NCI-H1417 treated with DMSO at 0.1 percent for 48 hours (cell line): ENCODE results near the gene LY6G6F.

Source experiments
- DNase-seq: peaks from one replicate; lab custom pipeline; 2025; lab: John Stamatoyannopoulos, UW

The LY6G6F gene, protein sequence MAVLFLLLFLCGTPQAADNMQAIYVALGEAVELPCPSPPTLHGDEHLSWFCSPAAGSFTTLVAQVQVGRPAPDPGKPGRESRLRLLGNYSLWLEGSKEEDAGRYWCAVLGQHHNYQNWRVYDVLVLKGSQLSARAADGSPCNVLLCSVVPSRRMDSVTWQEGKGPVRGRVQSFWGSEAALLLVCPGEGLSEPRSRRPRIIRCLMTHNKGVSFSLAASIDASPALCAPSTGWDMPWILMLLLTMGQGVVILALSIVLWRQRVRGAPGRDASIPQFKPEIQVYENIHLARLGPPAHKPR

DNA sequence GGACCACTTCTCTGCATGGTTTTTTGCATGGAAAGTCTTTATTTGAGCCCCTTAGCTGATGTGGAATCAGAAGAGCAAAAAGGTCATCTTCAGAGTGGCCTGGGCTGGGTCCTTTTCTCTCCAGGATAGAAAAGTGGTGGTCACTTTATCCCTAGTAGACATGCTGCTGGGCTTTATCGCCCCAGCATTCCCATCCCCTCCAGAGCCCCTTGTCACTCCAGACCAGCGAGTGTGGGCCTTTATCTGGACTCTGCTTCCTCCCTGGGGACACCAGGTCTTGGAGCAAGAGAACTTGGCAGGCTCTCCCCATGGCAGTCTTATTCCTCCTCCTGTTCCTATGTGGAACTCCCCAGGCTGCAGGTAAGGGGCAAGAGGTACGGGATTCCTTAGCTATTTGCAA, at the start of gene LY6G6F:
TSS of gene LY6G6F (plus strand) at position 268 of the 400 bp plus-strand sequence. CDS start at position 309, 41 bp downstream.
- no peak for DNase-seq

DNA sequence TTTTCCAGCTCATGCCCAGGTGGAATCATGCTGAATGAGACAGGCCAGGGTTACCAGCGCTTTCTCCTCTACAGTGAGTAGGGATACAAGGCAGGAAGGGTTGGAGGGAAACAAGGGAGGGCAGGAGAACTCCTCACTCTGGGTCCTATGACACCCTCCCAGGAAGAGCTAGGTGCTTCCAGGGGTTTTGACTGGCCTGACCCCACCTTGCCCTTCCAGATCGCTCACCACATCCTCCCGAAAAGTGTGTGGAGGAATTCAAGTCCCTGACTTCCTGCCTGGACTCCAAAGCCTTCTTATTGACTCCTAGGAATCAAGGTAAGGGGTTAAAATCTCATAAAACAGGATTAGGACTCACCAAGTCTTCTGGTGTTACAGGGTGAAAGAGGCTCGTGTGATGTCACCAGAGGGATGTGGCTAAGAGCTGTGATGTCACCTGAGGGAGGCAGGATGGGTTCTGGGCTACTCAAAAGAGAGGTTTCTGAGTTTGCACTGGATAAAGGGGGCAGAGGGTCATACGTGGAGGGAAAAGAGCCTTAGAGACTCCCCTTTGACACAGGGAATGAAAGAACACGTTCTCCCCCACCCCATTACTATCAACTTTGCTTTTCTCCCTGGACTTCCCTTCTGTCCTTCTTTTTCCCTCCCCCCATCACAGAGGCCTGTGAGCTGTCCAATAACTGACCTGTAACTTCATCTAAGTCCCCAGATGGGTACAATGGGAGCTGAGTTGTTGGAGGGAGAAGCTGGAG, 49.1 kb upstream of the LY6G6F start:
- no peak for DNase-seq

DNA sequence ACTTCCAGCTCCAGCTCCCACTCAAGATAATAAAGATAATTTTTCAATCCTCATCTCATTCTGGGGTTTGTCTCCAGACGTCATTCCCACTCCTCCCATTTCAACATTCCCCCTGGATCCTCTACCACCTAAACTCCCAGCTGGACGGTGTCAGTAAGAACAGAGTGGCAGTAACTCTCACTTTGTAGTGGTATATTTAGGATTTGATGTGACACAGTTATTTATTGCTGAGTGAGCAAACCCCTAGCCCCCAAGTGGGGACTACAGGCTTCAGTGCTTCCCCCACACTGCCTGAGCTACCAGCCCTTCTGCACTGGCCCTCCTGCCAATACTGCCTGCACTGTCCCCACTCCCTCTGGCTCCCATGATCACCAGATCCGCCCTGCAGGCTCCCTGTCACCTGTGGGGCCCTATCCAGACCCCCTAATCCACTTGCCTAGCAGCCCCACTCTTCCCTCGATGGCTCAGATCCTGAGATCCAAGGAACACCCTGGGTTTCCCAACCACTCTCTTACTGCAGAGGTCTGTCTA, 48.4 kb upstream of the LY6G6F start:
- DNase-seq: no peak

DNA sequence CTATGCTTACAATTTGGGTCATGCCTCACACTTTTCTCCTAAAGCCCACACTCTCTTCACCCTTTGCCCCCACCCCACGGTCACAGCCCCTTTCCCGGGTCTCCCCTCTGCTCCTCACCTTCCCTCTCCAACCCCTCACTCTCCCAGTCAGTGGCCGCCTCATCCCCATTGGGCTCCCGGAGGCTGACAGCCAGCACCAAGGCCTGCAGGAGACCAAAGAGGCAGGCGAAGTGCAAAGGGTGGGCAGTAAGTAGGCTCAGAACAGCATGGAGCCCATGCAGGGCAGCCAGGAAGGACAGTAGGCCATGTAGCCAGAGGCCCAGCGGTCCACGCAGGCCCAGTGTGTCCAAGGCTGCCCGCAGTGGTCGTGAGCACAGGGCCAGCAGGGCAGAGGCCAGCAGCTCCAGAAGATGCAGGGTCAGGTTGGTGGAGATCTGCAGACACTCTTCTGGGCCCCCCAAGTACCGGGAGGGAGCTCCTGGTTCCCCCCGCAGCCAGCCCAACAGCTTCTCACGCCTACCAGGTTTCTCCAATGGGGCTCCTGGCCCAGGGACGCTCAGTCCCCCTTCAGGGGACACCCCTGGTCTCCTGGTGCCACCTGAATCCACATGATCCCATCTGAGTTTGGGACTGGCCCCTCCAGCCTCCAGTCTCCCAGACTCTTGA, 47.5 kb upstream of the LY6G6F start:
- no peak for DNase-seq

DNA sequence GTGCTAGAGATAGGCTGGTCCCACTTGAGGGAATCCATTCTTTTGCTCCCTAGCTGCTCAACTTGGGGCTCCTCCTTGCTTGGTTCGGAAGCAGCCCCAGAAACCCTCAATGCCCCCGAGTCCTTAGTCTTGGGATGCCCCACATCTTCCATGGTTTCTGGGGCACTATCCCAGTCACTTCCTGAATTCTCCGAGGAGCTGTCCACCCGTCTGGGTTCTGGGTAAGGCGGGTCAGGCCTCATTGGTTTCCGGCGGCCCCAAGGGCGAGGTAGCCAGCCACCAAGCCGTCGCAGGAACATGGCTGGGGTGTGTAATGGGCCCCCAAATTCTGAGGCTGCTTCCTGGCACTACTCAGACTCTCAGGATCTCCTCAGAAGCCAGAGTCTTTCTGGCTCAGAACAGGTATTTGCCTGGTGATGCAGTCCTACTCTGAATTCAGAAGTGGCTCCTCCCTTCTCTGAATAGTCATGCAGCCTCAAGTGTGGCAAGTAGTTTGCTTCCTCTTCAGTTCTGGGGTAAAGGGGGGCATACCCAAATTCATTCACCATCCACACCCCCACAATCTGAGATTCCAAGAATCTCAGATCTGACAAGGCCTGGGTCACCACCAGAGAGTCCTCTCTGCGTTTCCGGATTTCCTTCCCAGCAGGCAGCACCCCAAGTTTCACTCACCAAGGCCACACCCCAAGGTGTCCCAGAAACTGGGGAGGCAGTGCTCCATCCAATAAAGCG, 46.9 kb upstream of the LY6G6F start:
- no peak for DNase-seq

DNA sequence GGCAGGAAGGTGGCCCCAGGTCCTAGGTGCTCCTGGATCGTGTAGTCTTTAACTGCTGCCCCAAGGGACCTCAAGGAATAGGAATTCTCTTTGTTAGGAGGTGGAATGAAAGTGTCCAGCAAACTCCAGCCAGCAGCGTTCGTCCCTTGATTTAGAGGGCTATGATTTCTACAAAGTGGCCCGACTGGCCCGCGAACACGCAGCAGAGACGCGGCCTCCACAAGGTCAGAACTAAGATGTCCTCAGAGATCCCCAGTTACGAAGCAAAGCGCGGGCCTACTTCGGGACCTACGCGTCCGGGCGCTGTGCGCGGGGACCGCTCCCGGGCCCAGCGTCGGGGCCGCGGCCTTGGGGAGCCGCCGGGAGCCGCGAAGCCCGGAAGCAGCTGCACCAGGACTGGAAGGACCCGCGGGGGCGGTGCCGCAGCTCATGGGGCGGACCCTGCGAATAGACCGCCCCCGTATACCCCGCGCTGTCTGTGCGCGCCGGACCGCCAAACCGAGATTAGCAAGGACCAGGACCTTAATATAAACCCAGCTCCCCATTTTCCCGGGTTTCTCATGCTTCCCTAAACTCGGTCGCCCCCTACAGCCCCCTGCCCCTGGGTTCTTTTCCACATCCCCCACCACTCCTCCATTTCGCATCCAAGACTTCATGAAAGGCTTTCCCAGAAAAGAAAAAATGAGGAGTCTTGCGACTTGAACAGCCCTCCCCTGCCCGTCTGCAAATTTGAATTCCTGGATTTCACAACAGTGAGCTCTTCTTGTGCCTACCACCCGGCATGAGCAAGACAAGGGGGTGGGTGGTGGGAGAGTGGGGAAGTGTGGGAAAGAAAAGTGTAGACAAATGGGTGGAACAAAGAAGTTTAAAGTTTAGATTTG, 46.0 kb upstream of the LY6G6F start, which contains the start of gene C6orf47:
TSS of gene C6orf47 (minus strand) at position 398 of the 881 bp plus-strand sequence. CDS start 831 bp downstream, outside the sequence.
- DNase-seq: peak; percentile 17

DNA sequence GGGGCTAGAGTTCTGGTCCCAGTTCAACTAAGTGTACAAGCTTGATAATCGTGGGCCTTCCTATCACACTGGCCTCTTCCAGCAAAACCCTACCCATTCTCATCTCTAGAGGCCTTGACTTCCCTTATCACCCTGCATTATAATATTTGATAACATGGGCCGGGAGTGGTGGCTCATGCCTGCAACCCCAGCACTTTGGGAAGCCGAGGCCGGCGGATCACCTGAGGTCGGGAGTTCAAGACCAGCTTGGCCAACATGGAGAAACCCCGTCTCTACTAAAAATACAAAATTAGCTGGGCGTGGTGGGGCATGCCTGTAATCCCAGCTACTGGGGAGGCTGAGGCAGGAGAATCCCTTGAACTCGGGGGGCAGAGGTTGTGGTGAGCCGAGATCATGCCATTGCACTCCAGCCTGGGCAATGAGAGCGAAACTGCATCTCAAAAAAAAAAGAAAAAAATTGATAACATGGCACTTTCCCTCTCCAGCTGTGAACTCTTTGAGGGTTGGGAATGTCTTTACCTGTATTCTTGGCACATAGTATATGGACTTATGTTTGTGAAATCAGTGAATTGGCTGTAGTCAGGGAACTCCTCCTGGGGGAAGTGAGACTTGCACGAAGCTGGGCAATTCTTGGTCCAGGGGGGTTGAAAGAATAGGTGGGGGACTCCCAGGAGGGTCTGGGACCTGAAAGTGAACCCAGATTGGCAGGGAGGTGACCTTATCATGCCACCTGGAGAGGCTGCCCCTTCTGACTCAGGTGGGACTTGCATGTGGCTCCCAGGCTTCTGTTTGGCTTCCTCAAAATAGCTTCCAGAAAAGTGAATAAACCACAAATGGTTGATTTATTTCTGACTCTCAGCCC, 45.2 kb upstream of the LY6G6F start:
- no peak for DNase-seq

DNA sequence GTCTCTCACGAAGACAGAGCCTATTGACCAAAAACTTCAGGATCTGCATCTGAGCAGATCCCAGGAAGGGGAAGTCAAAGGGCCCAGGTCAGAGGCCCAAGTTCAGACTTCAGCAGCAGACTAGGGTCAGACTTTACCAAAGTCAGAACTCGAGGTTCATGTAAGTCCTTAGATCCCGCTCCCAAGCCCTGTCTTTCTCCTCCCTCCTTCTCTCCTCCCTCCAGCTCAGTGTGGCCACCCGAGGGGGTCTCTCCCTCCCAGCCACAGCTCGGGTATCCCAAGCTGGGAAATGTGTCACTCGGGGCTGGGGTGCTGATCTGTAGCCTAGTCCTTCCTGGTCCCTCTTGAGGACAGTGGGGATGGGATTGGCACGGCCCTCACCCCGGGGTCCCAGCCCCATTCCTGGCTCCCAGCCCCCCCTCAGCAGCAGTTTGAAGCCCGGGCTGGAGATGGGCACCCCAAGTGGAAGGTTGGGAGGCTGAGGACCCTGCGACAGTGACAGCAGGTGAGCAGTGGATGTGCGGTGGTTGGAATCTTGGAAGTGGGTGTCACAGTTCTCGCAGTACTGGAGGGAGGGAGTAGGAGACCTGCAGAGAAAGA, 44.4 kb upstream of the LY6G6F start:
- DNase-seq: no peak

DNA sequence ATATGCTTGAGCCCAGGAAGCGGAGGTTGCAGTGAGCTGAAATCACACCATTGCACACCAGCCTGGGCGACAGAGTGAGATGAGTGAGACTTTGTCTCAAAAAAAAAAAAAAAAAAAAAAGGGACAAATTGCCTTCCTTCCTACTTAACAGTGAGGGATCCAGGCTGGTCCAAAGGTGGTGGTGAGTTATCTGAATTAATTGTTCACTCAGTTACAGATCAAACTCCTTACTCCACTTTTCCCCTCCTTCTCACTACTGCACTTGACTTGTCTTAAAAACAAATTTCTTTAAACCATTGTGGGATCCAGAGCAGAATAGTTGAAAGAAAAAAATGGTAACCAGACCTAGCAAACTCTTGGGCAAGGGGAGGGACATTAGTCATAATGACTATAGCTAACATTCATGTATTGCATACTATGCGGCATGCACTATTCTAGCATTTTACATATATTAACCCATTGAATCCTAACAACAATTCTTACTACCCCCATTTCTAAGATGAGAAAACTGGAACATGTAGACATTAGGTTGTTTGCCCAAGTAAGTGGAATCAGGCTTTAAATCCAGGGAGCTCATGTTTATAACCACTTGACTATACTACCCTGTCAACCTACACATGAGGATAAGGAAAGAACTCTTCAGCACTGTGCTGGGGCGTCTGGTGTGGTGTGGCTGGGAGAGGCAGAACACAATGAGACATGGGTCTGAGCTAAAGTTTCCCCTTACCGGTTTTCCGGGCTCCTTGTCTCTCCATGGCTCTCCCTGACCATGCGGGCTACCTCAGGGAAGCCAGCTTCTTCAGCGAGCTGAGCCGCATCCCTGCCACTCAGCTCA, 43.3 kb upstream of the LY6G6F start:
- no peak for DNase-seq

DNA sequence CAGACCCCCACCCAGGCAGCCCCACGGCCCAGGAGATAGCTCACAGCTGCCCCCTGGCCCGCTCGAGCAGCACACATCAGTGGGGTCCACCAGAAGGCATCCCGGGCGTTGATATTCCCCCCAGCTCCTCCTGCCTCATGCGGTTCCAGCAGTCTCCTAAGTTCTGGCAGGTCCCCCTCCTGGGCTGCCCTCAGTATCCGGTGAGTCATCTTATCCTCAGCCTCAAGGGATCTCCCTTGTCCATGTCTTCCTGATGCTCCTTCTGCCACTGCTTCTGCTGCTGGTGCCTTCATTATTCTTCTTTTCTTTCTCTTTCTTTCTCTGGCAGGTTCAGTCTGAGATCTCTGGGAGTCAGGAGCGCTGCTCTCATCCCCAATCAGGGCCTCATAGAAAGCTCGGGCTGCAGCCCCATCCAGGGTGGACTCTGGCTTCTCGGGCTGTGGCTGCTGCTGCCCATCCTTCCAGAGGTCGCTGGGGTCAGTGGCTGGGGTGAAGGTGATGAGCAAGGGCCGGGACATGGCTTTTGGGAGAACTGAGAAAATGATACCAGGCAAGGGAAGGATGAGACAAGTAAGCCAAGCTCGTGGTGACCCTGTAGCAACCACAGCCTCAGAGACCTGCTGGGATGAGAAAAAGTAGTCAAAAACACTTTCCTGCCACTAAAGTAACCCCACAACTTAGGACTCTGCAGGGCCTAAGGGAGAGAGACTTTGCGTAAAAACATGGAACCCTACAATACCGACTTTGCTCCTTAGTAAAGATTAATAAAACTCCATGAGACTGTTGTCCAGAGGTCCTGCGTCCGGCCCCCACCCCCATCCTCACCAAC, 42.5 kb upstream of the LY6G6F start:
- no peak for DNase-seq

DNA sequence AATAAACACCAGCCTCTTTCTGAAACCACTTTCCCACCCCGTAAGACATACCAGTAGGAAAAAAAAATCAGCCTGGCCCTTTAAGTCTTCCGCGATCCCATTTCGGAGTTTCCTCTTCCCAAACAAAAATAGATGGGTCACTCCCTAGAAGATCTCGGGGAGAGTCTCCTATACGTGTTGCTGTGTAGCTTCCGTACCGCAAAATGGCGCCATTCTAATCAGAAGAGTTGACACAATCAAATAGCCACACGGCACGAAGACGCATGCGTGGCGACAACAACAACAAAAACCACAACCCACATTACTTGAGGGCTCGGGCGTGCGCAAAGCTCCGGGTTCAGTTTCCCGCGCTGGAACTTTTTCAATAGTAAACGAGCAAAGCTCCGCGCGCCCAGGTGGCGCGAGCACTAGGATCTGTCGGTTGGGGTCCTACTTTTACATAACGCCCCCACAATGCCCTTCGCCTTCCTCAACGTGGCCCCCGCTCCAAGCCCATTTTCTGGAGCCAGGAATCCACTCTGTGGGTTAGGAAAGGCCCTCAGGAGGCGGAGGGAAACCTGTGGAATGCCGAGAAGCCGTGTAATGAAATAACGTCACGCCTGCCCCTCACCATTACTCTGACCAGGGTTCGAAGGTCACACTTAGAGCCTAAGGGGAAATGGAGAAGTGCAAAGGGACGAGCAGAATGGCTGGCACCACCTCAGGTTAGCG, 41.7 kb upstream of the LY6G6F start, which contains the start of gene GPANK1:
TSS of gene GPANK1 (minus strand) at position 208 of the 711 bp plus-strand sequence. CDS start 519 bp downstream, outside the sequence.
- peak; percentile 74 for DNase-seq

DNA sequence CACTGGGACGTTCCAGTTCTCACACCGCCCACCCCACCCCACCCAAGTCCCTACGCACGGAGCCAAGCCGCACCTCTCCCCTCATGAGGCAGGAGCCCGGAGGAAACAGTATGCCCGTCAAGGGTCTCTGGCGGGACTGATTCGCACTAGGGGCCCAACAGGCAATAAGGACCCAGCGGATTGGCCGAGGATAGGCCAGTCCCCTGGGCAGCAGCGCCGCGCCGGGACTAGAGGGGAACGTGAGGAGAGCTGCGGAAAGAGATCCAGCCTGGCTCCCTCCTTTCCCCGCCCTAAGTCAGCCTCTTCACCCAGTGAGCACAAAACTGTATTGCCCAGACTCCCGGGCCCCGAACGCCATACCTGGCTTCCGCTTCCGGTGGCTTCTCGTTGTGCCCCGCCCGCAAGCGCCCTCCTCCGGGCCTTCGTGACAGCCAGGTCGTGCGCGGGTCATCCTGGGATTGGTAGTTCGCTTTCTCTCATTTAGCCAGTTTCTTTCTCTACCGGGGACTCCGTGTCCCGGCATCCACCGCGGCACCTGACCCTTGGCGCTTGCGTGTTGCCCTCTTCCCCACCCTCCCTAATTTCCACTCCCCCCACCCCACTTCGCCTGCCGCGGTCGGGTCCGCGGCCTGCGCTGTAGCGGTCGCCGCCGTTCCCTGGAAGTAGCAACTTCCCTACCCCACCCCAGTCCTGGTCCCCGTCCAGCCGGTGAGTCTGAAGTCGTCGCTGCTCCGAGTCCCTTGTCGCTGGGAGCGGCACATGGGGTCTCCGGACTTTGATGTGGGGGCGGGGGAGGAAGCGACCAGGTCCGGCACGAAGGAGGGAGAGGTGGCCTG, 40.9 kb upstream of the LY6G6F start, which contains the start of gene CSNK2B:
TSS of gene CSNK2B (plus strand) at position 580 of the 836 bp plus-strand sequence. CDS start 752 bp downstream, outside the sequence.
- DNase-seq: peak; percentile 92

DNA sequence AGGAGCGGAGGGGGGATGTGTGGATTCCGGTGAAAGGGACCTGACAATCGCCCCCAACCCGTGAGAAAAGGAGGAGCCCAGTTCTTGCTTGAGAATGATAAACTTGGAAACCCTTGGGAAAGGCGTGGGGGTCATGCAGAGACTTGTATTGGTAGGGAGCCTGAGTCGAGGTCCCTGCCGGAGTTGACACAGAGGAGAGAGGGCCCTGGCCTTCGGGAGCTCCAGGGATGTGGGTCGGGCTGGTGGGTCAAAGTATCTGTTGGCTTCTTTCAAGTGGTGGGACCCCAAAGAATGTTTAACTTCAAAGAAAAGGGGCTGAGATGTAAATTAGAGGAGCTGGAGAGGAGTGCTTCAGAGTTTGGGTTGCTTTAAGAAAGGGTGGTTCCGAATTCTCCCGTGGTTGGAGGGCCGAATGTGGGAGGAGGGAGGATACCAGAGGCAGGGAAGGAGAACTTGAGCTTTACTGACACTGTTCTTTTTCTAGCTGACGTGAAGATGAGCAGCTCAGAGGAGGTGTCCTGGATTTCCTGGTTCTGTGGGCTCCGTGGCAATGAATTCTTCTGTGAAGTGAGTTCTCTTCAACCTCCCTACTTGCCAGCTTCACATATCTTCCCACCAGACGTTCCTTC, 40.2 kb upstream of the LY6G6F start:
- DNase-seq: no peak

DNA sequence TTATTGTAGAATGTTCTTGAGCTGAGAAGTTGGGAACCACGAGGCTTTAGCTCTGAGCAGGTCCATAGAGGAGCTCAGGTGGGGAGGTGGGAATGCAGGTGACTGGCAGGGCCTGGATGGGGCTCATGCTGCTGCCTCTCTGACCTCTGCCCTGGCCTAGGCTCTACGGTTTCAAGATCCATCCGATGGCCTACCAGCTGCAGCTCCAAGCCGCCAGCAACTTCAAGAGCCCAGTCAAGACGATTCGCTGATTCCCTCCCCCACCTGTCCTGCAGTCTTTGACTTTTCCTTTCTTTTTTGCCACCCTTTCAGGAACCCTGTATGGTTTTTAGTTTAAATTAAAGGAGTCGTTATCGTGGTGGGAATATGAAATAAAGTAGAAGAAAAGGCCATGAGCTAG, 37.0 kb upstream of the LY6G6F start, which contains the start of gene LY6G5B:
TSS of gene LY6G5B (plus strand) at position 301 of the 400 bp plus-strand sequence. CDS start 975 bp downstream, outside the sequence.
- no peak for DNase-seq

DNA sequence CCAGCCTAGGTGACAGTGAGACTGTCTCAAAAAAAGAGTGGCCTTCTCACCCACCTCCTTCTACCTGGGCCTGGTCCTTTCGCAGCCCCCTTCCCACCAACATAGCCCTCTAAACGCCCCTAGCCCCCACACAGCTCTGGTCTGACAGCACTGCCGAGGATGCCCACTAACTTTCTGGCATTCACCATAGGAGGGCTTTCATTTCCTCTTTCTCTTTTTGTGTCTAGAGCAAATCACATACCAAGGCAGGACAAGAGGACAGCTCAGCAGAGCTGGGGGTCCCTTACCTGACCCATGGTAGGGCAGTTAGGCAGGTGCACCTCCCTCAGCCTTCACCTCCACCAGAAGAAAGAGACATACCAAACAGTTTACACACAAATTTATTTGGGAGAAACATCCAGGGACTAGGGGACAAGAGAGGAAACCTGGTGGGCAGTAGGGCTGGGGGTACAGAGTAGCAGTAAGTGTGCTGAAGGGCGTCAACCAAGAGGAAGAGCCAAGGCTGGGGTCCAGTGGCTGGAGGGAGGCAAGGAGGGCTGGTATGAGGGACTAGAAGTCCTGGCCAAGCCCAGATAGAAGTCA, 30.3 kb upstream of the LY6G6F start:
- DNase-seq: no peak
